ENCODE data around the gene HTR4.

DNA sequence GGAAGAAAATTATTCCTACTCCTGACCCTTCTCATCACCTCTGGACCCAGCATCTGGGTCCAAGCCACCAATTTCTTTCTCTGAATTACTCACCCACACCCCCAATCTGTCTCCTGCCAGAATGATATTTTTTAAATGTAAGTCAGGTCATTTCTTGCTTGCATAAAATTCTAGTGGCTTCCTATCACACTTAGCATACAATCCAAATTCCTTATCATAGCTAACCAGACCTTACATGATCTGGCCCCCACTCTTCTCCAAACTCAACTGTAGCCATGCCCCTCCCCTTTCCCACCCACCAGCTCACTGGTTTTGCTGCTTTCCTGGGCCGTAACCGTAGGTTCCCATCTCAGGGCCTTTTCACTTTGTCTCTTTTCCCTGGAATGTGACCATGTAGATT is 15.2 kb downstream of the HTR4 start:
- TF ChIP-seq, protein P1, sequence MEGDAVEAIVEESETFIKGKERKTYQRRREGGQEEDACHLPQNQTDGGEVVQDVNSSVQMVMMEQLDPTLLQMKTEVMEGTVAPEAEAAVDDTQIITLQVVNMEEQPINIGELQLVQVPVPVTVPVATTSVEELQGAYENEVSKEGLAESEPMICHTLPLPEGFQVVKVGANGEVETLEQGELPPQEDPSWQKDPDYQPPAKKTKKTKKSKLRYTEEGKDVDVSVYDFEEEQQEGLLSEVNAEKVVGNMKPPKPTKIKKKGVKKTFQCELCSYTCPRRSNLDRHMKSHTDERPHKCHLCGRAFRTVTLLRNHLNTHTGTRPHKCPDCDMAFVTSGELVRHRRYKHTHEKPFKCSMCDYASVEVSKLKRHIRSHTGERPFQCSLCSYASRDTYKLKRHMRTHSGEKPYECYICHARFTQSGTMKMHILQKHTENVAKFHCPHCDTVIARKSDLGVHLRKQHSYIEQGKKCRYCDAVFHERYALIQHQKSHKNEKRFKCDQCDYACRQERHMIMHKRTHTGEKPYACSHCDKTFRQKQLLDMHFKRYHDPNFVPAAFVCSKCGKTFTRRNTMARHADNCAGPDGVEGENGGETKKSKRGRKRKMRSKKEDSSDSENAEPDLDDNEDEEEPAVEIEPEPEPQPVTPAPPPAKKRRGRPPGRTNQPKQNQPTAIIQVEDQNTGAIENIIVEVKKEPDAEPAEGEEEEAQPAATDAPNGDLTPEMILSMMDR (conservative IDR thresholded peaks at IDR 0.05; ENCODE audit: low read depth, low read length) = no peak
- no peak for TF ChIP-seq EZH2 (IDR thresholded peaks at IDR 0.05; ENCODE audit: borderline replicate concordance, low read depth, low read length, poor library complexity, severe bottlenecking)
